IPS-18c (cell line): ENCODE measurements around the gene CLBA1.

Source experiments
- H3K4me3 ChIP-seq: 2 replicates; pipeline ENCODE4 v1.7.0; 2013; ENCODE audit warnings: low read depth, mild to moderate bottlenecking, low read length, moderate library complexity; ENCODE audit not compliant: insufficient read depth
- H3K9me3 ChIP-seq: one replicate; pipeline ENCODE4 v1.6.1; 2013; ENCODE audit warnings: mild to moderate bottlenecking, low read length, moderate library complexity; ENCODE audit not compliant: control insufficient read depth, insufficient read depth

The CLBA1 gene

DNA sequence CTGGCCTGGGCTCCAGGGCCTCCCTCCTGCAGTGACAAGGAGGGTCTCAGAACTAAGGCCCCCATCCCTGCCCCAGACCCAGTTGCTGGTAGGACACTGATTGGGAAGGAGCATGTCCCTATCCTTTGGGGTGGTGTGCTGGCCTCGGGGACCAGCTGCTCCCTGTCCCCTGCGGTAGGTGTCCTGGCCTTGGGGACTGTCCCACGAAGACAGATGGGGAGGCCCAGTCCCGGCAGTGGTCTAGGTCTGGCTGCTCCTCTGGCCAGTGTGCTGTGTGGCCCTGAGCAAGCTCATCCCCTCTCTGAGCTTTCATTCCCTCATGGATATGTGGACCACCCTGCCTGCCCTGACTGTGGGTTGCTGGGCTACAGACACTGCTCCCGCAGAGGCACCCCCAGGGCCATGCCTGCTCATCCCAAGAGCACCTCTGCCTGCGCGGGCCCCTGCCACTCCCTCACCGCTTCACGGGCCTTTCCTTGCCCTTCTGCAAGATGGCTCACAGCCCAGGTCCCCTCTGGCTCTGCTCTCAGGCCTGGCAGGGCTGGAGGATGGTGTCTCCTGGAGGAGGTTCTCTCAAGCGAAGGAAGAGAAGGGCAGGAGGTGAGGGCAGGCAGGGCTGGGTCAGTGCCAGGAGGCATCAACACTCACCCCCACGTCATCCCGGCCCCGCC lies 19.9 kb upstream of the CLBA1 start:
- H3K4me3 ChIP-seq, result no peak overlapping the region
- no peaks in the 10 kb centered on the region for H3K9me3 ChIP-seq

DNA sequence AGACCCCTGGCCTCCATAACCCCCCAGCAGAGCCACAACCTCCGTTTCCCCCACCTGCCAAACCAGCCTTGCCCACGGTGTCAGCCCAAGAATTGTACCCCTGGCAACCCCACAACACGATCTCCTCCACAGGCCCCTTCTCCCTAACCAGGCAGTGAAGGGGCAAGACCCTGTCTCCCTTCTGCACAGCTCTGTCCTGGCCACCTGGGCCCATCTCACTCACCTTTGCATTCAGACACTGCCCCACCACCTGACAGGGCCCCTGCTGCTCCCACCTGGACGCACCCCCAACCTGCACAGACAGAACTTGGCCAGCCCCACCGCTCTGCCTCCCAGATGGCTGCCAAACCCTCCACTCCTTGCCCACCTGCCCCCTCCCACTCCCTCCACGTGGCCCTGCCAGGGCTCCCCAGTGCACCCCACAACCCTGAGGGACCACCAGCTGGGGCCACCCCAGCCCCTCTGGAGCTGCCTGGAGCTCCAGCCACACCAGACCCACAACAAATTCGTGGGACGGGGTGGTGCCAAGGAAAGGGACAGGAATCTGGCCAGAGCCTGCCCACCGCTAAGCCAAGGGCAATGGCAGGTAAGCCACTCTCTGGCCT lies 19.2 kb upstream of the CLBA1 start:
- no peak overlapping the region for H3K4me3 ChIP-seq
- no peaks in the 10 kb centered on the region for H3K9me3 ChIP-seq

DNA sequence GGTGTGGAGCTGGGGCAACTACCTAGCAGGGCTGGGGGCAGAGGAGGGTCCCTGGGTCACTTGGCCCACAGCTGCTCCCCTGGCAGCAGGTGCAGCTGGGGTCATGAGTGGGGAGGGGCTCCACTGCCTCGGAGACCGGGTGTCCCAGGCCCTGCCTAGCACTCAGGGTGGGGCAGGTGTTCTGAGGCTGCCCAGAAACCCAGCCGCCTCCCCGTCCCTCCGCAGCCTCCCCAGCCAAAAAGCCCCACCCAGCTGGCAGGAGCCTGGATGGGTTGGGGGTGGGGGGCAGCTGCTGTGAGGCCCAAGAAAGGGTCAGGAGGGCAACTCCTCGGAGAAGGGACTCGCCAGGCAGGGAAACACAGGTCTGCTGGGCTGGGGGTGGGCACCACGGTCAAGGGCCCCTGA lies 18.6 kb upstream of the CLBA1 start:
- H3K4me3 ChIP-seq, result no peak overlapping the region; the same call in 1 of the 2 replicates
- no peaks in the 10 kb centered on the region for H3K9me3 ChIP-seq

DNA sequence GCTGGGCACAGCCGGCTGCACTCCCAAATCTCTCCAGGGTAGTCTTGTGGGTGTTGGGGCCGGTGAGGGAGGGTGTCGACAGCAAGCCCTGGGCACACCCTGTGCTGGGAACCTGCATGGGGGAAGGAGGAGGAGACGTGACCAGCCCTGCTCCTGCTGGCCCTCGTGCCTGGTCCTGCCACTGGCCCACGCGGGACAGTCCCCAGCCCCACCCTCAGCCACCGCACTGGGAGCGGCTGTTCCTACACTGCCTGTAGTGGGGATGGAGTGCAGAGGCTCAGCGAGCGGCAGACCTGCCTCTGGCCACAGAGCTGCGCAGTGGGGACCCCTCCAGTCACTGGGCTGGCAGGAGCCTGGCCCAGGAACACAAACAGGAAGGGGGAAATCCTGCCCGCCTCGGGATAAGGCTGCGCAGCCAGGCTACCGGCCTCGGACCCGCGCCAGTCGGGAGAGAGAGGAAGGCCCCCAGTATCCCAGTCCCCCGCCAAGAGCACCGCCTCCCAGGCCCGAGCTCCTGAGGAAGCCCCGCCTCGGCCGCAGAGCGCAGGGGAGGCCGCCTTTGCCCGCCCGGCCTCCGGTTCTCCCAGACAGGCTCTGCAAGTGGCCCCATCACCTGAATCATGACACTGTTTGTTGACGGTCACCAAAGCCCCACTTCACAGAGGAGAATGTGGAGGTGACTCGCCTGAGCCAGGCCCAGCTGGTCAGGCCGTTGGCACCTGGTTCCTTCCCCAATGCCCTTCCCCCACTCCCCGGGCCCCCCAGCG lies 18.0 kb upstream of the CLBA1 start:
- Histone ChIP-seq H3K9me3 (no peaks in the 10 kb centered on the region), H3K4me3 (peak overlapping the region; percentile 28)

DNA sequence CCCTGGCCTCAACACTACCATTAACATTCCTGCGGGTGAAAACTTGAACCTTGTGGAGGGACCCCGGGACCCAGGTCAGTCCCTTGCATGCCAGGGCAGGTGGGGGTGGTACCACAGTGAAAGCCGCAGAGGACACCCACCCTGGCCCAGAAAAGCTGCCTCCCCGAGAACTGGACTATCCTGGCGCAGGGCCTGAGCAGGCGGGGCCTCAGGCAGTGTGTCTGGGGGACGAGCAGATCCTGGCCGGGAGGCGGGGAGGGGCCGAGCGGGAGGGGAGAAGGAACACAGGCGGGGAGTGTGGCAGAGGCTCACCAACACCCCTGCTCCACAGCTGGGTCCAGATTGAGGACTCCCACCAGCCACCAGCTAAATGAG lies 17.4 kb upstream of the CLBA1 start:
- Histone ChIP-seq H3K4me3 (peak overlapping the region; percentile 28; the same call in 1 of the 2 replicates), H3K9me3 (no peaks in the 10 kb centered on the region)

DNA sequence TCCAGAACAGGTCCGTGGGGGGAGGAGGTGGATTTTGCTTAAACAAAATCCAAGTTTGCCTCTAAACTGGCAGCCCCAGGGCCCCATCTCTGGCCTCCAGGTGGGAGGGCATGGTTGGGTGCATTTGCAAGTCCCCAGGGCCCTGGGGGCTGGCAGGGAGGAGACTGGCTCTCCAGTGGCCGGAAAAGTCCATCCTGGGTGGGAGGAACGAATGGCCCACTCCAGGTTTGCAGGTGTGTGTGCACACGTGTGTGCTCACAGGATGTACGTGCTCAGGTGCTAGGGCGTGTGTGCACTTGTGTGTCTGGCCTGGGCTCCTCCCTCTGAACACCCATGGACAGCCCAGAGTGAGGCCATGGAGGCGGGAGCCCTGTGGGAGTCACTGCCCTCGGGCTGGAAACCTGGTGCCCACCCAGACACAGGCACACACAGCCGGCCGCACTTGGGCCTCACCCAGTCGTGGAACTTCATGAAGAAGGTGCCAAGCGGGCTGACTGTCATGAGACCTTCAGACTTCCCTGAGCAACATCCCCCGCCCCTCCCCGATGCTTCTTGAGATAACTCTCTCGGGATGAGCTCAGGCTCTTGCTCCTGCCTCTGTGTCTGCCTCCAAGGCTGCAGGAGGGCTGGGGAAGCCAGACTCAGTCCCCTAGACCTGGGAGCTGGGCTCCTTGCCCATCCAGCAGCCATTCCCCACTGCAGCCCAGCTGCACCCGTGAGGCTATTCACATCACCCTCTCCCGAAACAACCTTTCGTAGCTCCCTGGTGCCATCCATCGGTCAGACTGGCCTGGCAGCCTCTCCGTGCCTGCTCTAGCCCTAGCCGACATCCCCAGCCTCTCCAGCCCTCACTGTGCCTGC lies 16.8 kb upstream of the CLBA1 start:
- H3K9me3 ChIP-seq, result no peaks in the 10 kb centered on the region
- no peak overlapping the region for H3K4me3 ChIP-seq

DNA sequence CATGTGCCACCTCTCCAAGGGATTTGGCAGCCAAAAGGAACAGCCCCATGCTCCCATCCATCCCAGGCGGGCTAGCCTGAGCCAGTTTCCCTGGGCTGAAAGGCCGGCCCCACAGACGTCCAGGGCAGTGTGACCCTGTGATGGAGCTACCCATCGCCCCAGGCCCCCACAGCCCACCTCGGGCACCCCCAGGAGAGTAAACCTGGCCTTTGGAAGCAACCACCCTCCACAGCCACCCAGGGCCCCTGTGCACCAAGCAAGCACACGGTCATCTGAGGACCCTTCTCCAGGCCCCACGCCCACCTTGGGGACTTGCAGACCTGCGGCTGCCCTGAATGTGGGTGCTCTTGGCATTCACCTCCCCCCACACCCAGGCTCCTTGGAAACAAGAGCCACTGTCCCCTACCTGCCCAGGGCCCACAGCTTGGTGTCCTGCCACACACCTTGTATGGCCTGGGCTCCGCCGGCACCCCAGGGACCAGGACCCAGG lies 15.8 kb upstream of the CLBA1 start:
- H3K4me3 ChIP-seq, result no peak overlapping the region
- no peaks in the 10 kb centered on the region for H3K9me3 ChIP-seq

DNA sequence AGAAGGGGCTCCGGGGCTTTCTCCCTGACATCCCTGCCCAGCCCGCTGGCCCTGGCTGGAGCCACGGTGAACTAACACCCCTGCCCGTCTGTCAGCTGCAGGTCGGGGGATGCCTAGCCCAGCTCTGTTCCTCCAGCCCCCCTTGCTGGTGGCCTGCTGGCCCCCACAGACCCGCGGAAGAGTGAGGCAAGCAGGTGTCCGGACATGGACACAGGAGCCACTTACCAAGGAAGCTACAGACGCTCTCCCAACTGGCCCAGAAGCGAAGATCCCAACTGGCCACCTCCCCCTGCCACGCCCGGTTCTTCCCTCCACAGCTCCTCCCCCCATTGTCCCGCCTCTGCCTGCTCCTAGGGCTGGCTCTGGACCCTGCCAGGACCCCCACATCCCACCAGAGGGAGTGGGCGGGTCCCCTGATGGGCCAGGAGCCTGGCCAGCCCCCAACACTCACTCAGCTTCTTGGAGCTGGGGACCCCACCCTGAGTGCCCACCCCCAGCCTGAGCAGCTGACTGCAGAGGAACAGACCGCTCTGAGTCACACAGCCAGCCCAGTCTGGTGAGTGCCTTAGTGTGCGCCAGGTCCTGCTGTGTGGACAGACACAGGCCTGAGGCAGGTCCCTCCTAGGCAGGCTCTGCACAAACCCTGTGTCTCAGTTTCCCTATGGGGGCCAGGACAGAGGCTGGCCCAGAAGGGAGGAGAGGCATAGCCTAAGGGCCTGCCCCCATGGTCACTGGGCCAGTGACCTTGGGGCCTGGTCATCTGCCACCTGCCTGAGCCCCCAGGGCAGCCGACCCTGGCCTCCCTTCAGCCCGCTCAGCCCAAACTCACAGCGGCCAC lies 15.1 kb upstream of the CLBA1 start:
- H3K4me3 ChIP-seq, result no peak overlapping the region
- no peaks in the 10 kb centered on the region for H3K9me3 ChIP-seq

DNA sequence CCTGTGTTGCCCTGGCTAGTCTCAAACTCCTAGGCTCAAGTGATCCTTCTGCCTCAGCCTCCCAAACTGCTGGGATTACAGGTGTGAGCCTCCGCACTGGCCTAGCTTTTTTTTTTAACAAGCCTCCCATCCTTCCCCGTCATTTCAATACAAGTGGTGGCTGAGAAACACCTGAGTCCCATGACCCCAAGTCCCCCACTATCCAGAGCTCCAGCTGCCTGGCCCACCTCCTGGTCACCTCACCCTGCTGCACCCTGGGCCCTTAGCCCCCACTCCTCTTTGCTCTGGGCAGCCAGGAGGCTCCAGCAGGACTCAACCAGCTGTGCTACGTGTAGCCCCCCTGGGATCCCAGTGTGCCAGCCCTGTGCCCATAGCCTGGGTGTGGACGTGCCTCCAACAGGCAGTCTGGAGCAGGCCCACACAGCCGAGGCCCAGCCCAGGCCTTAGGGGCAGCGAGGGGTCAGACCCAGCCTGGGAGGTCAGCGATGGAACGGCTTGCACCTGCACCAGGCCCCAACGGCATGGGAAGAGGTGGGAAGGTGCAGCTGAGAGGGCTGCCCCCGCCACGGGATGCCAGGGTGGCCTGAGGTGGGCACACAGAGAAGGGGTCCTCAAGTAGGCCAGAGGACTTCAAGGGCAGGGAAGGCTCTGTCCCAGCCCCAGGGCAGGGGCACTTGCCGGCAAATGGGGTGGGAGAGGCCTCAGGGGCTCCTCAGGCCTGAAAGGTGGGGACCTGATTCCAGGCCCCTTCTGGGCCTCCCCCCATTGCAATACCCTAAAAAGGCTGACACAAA lies 13.9 kb upstream of the CLBA1 start:
- Histone ChIP-seq H3K9me3 (no peaks in the 10 kb centered on the region), H3K4me3 (no peak overlapping the region)

DNA sequence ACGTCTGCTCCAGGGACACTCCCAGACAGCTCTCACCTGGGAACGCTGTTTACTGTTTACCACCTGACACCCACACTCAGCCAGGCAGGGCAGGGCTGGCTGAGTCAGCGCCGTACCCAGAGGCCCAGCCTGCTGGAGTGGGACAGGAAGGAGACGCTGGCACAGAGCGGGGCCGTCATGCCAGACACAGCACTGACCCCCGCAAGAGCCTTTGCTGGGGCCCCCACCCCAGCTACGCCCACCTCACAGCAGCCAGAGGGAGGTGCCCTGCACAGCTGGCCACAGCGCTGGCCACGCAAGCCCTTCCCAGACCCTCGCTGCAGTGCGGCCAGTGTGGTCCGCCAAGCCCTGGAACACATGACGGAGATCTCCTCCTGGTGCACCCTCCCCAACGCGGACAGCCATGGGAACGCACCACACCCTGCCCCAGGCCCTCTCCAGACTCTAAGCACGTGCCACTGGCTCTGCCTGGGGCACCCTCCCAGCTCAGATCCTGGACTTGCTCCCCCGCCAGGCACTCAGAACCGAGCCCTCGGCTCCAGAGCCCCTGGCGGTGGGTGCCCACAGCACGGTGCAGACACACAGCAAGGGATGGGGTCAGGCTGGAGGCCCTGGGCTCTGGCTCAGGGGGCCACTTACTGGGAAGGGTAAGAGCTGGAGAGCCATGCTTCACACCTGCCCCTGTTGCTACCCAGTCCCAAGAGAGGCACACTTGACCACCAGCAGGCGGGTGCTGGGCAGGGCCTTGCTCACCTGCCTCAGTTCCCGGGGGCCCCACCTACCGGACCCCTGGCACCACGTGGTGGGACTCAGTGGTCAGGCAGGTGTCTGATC lies 13.1 kb upstream of the CLBA1 start:
- Histone ChIP-seq H3K4me3 (no peak overlapping the region), H3K9me3 (no peaks in the 10 kb centered on the region)

DNA sequence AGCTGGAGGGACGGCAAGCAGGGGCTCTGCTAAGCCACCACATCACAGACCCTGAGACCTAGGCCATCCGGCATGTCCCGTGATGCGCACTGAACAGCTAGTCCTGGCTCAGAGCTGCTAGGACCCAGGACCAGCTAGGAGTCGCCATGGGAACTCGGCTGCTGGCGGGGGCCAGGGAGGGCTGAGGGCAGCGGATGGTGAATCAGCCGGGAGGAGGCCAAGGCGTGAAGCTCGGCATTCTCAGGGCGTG lies 12.5 kb upstream of the CLBA1 start:
- H3K9me3 ChIP-seq, result no peaks in the 10 kb centered on the region
- no peak overlapping the region for H3K4me3 ChIP-seq

DNA sequence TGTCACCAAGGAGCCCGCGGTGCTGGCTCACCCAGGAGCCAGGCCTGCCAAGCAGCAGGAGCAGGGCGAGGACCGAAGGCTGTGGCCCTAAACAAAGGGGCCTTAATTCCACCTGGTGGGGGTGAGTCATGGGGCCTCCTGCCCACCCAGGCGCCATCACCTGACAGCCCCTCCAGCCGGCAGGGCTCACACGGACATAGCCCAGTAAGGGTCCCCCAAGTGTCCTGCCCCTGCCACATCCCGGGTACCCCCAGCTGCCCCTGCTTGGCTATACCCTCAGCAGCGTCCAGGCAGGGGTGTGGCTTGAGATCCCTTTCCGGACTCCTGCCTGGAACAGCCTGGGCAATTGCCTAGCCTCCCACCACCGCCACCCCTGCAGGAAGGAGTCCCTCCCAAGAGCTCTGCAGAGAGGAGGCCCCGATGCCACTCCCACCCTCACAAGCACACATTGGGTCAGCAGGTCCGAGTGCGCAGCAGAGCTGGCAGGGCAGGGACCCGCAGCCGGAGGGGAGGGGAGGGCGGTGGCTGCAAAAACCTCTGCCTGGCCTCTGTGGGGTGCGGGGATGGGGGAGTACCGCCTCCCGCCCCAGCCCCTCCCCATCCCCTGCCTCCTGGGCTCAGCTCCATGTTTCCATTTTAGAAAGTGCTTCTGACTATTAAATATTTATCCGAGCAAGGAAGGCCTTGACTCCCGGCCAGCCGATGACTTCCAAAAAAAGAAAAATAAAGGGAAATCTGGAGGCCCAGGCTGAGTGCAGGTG lies 12.0 kb upstream of the CLBA1 start:
- Histone ChIP-seq H3K9me3 (no peaks in the 10 kb centered on the region), H3K4me3 (no peak overlapping the region)

DNA sequence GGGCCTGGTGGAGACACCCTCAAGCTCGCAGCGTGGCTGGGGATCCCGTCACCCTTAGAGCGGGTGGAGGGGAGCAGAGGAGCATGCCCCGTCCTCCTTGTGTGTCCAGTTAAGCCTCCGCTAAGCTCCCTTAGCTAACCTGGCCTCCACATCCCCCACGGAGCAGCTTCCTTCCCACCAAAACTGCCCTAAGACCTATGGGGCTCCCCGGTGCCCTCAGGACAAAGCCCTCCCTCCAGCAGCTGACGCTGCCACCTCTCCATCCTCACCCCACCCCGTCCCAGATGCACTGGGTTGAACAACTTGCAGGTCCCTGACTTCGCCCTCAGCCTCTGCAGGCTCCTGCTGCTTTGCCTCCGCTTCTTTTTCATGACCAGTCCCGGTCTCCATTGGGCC lies 11.4 kb upstream of the CLBA1 start:
- no peak overlapping the region for H3K4me3 ChIP-seq

DNA sequence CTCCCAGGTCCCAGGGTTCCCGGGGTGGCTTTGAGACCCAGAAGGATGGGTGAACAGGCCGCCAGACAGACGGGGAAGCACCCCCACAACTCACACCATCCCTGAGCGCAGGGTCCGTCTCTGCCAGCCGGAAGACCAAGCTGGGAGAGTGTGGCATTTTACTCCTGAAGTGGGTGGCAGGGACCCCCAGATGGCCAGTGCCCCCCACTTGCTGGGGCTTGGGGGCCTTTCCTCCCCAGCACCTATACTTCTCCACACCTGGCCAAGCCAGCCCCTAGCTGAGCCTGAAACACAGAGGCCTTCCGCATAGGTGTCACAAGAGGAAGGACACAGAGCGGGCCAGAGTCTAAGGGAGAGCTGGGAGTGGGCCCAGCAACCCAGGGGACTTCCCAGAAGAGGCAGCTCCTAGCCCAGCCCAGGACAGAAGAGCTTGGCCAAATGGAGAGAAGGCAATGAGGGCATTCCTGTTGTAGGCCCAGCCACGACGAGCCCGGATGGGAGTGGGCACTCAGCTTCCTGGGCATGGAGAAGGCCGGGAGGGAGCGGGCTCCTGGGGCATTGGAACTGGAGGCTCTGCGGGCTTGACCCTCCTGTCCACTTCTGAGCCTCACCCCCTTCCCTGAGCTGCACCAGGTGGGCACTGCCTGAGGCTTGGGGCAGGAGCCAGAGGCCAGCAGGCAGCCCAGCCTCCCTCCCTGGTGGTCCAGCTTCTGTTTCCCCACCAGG lies 10.8 kb upstream of the CLBA1 start:
- H3K9me3 ChIP-seq, result no peaks in the 10 kb centered on the region
- no peak overlapping the region for H3K4me3 ChIP-seq

More for the DNA sequence above, 11.4 kb upstream of the CLBA1 start:
- no peaks in the 10 kb centered on the region for H3K9me3 ChIP-seq
